Measurements from ENCODE around the gene ADPRHL1.

Gene ADPRHL1

GRCh38 chr13:113400621-113401451 lies 52.5 kb downstream of the ADPRHL1 start:
- Histone ChIP-seq H3K9me2 (replicated peaks; ENCODE audit: control insufficient read depth, low read length) (no peaks in the 10 kb centered on the region), H3K27me3 (ENCODE audit: control insufficient read depth, low read length) (no peaks in the 10 kb centered on the region), H3F3A (ENCODE audit: control insufficient read depth, insufficient read depth) (peaks cover 4% of the 10 kb centered on the region; the same call in 1 of the 2 replicates), H3K4me2 (ENCODE audit: low read length) (peak overlapping the region; percentile 68), H3K36me3 (ENCODE audit: control insufficient read depth, low read length) (no peaks in the 10 kb centered on the region), H3K27ac (ENCODE audit: low read depth, low read length) (peak overlapping the region; percentile 59), H3K4me3 (ENCODE audit: low read length) (peak overlapping the region; percentile 48), H4K20me1 (ENCODE audit: control insufficient read depth, insufficient read depth, low read depth, low read length) (no peaks in the 10 kb centered on the region), H3K79me2 (ENCODE audit: control insufficient read depth, low read length) (no peaks in the 10 kb centered on the region), H3K9me3 (ENCODE audit: control insufficient read depth, insufficient read depth, low read length) (no peaks in the 10 kb centered on the region), H3K4me1 (ENCODE audit: control insufficient read depth, low read length) (peaks cover 47% of the 10 kb centered on the region)
- TF ChIP-seq, protein P1, sequence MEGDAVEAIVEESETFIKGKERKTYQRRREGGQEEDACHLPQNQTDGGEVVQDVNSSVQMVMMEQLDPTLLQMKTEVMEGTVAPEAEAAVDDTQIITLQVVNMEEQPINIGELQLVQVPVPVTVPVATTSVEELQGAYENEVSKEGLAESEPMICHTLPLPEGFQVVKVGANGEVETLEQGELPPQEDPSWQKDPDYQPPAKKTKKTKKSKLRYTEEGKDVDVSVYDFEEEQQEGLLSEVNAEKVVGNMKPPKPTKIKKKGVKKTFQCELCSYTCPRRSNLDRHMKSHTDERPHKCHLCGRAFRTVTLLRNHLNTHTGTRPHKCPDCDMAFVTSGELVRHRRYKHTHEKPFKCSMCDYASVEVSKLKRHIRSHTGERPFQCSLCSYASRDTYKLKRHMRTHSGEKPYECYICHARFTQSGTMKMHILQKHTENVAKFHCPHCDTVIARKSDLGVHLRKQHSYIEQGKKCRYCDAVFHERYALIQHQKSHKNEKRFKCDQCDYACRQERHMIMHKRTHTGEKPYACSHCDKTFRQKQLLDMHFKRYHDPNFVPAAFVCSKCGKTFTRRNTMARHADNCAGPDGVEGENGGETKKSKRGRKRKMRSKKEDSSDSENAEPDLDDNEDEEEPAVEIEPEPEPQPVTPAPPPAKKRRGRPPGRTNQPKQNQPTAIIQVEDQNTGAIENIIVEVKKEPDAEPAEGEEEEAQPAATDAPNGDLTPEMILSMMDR (IDR thresholded peaks at IDR 0.05; ENCODE audit: low read depth, low read length, poor library complexity, severe bottlenecking), result no peak
- TF ChIP-seq EZH2phosphoT487 (IDR thresholded peaks at IDR 0.05; ENCODE audit: borderline replicate concordance, low read length), result no peak

GRCh38 chr13:113399755-113400149 lies 53.5 kb downstream of the ADPRHL1 start:
- Histone ChIP-seq H3K4me3 (ENCODE audit: low read length) (no peak overlapping the region), H3K27ac (ENCODE audit: low read depth, low read length) (peak overlapping the region; percentile 46), H3K9me2 (replicated peaks; ENCODE audit: control insufficient read depth, low read length) (no peaks in the 10 kb centered on the region), H3K4me2 (ENCODE audit: low read length) (0 out of 2 replicates have a peak overlapping the region, but pooled peaks have one; percentile 68), H3F3A (ENCODE audit: control insufficient read depth, insufficient read depth) (peaks cover 4% of the 10 kb centered on the region; the same call in 1 of the 2 replicates), H3K27me3 (ENCODE audit: control insufficient read depth, low read length) (no peaks in the 10 kb centered on the region), H3K79me2 (ENCODE audit: control insufficient read depth, low read length) (no peaks in the 10 kb centered on the region), H3K4me1 (ENCODE audit: control insufficient read depth, low read length) (peaks cover 47% of the 10 kb centered on the region), H3K36me3 (ENCODE audit: control insufficient read depth, low read length) (no peaks in the 10 kb centered on the region), H4K20me1 (ENCODE audit: control insufficient read depth, insufficient read depth, low read depth, low read length) (no peaks in the 10 kb centered on the region), H3K9me3 (ENCODE audit: control insufficient read depth, insufficient read depth, low read length) (no peaks in the 10 kb centered on the region)
- TF ChIP-seq EZH2phosphoT487 (IDR thresholded peaks at IDR 0.05; ENCODE audit: borderline replicate concordance, low read length), result no peak
- TF ChIP-seq, protein P1 (IDR thresholded peaks at IDR 0.05; ENCODE audit: low read depth, low read length, poor library complexity, severe bottlenecking), result no peak

DNA sequence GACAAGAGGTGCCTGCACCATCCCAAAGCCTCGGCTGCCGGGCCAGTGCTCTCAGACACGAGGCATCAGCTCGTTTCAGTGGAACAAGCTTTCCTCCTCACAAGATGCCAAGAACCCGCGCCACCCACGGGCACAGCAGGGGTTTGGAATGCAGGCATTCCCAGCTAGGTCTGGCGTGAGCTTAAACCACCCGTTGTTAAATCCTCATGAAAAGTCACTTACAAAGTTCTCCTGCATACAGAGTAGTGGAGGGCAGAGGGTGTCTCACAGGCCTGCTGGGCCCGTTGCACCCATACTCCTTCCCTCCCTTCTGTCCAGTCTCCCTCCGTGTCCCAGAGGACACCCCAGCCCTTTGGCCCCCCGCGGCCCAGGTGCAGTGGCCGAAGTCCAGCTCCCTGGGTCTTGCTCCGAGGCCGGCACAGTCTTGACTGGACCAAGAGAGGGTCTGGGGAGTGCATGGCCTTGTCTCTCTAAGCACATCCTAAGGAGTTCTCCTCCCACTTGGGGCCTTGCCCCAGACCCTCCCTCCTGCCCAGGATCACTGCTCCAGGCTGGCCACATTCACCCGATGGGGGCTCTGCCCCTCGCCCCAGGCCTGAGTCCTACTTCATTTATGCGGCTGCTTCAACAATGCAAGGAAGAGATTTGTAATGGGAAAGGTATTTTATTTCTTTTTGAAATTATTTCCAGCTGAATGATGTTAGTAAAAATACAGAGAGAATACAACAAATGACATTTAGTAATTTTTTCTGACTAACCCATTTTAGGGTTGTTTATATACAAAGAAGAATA lies 54.1 kb downstream of the ADPRHL1 start:
- Histone ChIP-seq H3K9me2 (replicated peaks; ENCODE audit: control insufficient read depth, low read length) (no peaks in the 10 kb centered on the region), H3K4me3 (ENCODE audit: low read length) (no peak overlapping the region), H3K27ac (ENCODE audit: low read depth, low read length) (peak overlapping the region; percentile 46), H4K20me1 (ENCODE audit: control insufficient read depth, insufficient read depth, low read depth, low read length) (no peaks in the 10 kb centered on the region), H3K36me3 (ENCODE audit: control insufficient read depth, low read length) (no peaks in the 10 kb centered on the region), H3K4me1 (ENCODE audit: control insufficient read depth, low read length) (peaks cover 53% of the 10 kb centered on the region), H3K9me3 (ENCODE audit: control insufficient read depth, insufficient read depth, low read length) (no peaks in the 10 kb centered on the region), H3K4me2 (ENCODE audit: low read length) (no peak overlapping the region), H3K79me2 (ENCODE audit: control insufficient read depth, low read length) (no peaks in the 10 kb centered on the region), H3K27me3 (ENCODE audit: control insufficient read depth, low read length) (no peaks in the 10 kb centered on the region), H3F3A (ENCODE audit: control insufficient read depth, insufficient read depth) (peaks cover 4% of the 10 kb centered on the region; the same call in 1 of the 2 replicates)
- TF ChIP-seq, protein P1 (IDR thresholded peaks at IDR 0.05; ENCODE audit: low read depth, low read length, poor library complexity, severe bottlenecking), result no peak
- TF ChIP-seq EZH2phosphoT487 (IDR thresholded peaks at IDR 0.05; ENCODE audit: borderline replicate concordance, low read length), result no peak
